ENCODE results near the gene NELL2.
A peak's percentile ranks its signal among the peaks of the same experiment; 100 is the strongest.

DNA sequence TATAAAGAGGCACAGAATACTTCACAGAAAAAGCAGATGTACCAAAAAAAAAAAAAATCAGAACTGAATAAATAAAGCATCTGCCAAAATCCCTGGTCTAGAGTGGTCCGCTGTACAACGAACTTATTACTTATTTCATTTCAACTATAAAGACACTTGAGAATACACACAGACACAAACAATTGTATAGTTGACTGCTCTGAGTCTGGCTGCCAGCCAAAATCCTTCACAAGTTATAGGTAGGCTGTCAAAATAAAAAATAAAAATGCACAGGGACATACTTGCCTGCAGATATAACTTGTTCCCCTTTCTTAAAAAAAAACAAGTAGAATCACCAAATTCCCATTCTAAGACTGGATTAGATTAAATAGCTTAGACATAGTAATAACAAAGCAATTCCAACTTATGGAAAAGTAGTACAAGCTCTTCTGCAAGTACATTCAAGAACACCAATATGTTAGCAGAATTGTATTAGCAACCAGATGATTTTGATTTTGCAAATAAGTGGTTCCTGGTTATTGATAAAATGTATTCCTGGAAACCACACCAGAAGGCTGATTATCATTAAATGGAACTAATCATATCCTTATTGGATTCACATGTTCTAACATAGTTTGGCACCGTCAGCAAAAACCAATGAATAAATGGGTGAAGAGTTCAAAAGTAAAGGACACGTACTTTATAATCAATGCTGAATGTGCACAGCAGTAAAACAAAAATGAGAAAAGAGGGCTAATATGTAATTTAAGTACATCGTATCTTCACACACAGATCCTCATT is 248.5 kb downstream of the NELL2 start:
- TF ChIP-seq, protein P1, sequence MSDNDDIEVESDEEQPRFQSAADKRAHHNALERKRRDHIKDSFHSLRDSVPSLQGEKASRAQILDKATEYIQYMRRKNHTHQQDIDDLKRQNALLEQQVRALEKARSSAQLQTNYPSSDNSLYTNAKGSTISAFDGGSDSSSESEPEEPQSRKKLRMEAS (IDR thresholded peaks at IDR 0.05): no peak
- no peak for TF ChIP-seq EP300 (IDR thresholded peaks at IDR 0.05; ENCODE audit: borderline replicate concordance)
- TF ChIP-seq YY1 (IDR thresholded peaks at IDR 0.05; ENCODE audit: low read depth): no peak
- TF ChIP-seq EGR1 (IDR thresholded peaks at IDR 0.05): no peak
- no peak for TF ChIP-seq CEBPB (IDR thresholded peaks at IDR 0.05)
- TF ChIP-seq NFIC (IDR thresholded peaks at IDR 0.05): peak; percentile 82
- no peak for TF ChIP-seq TAF1 (IDR thresholded peaks at IDR 0.05; ENCODE audit: low read depth)
- TF ChIP-seq USF1 (IDR thresholded peaks at IDR 0.05): no peak
- TF ChIP-seq RAD21 (IDR thresholded peaks at IDR 0.05; ENCODE audit: low read depth): no peak
- TF ChIP-seq TCF12 (IDR thresholded peaks at IDR 0.05; ENCODE audit: low read depth): no peak
- TF ChIP-seq CREB1 (IDR thresholded peaks at IDR 0.05; ENCODE audit: low read depth): no peak

Measured in Ishikawa (cell line).